Lower leg skin (tissue), 3 donors: ENCODE measurements around the gene TEC.

Source experiments
- POLR2A ChIP-seq, 2 donors: fragments of 450-650 bp; IDR thresholded peaks; one replicate each; pipeline ENCODE4 v1.6.1; 2016 to 2017; ENCODE audit warnings: antibody characterized with exemption in 2 of 2, mild to moderate bottlenecking in 1 of 2, moderate library complexity in 1 of 2
- TF ChIP-seq, protein P1 (sequence below), 3 donors: fragments of 450-650 bp; IDR thresholded peaks; one replicate each; pipeline ENCODE4 v1.5.1; 2016; ENCODE audit warnings: antibody characterized with exemption in 3 of 3, mild to moderate bottlenecking in 3 of 3, moderate library complexity in 2 of 3

DNA sequence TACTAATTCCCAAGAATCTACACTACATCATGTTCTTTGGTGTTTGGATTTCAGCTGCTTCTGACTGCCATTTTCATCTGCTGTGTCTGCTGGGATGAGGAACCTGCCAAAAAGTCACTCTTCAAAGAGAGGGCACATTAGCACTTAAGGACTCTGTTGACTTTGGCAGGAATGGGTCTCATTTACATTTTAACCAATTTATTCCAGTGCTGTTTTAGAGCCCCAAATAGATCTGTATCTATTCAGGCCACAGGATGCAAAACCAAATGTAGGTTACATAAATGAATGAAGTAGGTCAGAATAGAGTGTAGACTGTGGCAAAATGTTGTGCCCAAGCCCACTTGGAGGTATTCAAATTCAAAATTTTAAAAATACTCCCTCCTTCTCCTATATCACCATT lies 150.0 kb downstream of the TEC start:
- TF ChIP-seq, protein P1, sequence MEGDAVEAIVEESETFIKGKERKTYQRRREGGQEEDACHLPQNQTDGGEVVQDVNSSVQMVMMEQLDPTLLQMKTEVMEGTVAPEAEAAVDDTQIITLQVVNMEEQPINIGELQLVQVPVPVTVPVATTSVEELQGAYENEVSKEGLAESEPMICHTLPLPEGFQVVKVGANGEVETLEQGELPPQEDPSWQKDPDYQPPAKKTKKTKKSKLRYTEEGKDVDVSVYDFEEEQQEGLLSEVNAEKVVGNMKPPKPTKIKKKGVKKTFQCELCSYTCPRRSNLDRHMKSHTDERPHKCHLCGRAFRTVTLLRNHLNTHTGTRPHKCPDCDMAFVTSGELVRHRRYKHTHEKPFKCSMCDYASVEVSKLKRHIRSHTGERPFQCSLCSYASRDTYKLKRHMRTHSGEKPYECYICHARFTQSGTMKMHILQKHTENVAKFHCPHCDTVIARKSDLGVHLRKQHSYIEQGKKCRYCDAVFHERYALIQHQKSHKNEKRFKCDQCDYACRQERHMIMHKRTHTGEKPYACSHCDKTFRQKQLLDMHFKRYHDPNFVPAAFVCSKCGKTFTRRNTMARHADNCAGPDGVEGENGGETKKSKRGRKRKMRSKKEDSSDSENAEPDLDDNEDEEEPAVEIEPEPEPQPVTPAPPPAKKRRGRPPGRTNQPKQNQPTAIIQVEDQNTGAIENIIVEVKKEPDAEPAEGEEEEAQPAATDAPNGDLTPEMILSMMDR (IDR thresholded peaks at IDR 0.05): no peak
- TF ChIP-seq POLR2A (IDR thresholded peaks at IDR 0.05): no peak
